Stimulated activated CD8-positive, alpha-beta memory T cell treated with anti-CD3 and anti-CD28 coated beads, Interleukin-7, amount 100 ng/mL, for 1 hour (primary cell): ENCODE data around the gene RHBDD1.

Source experiments
- DNase-seq, 2 donors: peaks; one replicate each; pipeline ENCODE4 v3.0.0-alpha.2; 2020; ENCODE audit warnings: low read depth in 2 of 2

The RHBDD1 gene

DNA sequence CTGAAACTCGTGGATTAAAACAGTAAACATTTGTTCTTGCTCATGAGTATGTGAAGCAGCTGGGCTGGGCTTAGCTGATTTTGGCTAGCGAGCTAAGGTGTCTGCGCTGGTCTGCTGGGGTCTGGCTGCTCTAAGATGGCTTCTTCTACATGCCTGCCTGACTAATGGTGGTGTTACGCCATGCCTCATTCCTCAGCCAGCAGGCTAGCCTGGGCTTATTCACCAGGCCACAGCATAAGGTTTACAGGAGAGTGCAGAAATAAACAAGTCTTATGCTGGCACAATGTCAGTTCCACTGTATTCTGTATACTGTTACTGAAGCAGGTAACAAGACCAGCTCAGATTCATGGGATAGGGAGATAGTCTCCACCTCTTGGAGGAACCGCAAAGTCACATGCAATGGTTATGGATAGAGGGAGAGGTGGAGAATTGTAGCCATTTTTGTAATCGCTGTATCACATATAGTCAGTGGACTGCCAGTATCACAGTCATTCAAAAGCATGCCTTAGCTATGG is 80.0 kb downstream of the RHBDD1 start:
- DNase-seq = no peak

DNA sequence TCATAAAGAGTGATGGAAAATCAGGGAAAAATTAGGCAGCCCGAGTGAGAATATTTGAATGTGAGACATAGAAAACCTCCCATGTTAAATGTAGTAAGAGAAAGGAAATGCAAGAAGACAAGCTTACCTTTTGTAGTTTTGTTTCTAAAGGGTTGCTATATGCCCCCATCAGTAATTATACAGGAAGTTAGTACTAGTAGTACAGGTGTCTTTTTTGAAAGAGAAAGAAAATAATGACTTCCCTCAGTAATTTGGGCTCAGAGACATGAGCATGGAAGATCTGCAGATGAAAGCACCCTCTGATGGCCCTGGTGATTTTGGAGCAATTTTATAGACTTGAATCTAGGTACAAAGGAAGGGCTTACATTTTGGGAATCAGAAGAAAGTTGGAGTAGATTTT is 80.8 kb downstream of the RHBDD1 start:
- DNase-seq = no peak

DNA sequence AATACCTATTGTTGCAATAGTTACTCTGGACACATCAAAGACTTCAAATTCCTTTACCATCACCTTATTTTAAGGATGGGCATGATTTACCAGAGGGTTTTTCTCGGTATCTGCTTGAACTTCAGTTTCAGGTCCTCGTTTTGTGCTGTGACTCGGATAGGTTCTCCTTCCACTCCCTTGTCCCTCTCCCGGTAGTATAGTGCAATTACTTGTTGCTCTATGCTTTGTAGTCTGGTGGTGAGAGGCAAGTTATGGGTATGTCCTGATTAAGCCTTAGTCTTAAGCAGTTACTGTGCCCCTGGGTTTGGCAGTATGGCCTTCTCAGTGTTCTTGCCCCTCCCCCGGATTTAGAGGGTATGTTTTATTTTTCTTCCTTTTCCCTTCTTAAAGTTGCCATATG is 96.6 kb downstream of the RHBDD1 start:
- DNase-seq = no peak

DNA sequence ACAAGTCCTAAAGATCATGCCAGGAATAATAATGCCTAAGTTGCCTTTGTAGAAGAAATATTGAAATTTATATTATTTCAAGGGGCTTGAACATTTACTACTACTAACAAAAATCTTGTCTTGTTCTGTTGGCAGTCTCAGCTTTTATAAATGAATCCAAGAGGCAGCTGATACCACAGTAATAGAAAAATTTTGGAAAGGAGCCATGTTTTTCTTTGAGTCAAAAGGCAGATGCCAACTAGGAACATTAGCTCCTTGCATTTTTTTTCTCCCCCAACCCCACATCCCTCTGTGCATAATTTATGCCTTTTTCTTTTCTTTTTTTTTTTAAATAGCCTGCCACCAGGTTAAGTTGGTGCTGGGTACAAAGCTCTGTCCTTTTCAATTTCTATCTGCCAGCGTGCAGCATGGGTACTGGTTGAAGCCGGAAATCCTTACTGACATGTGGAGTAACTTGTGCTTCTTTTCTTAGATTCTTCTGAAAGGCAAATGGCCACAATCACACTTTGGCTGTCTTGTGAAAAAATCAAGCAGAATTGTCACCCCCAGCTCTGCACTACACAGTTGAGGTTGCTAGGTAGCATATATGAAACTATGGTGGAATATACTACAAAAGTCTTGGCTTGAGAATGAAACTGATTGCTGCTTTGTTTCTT is 98.8 kb downstream of the RHBDD1 start:
- DNase-seq = no peak

DNA sequence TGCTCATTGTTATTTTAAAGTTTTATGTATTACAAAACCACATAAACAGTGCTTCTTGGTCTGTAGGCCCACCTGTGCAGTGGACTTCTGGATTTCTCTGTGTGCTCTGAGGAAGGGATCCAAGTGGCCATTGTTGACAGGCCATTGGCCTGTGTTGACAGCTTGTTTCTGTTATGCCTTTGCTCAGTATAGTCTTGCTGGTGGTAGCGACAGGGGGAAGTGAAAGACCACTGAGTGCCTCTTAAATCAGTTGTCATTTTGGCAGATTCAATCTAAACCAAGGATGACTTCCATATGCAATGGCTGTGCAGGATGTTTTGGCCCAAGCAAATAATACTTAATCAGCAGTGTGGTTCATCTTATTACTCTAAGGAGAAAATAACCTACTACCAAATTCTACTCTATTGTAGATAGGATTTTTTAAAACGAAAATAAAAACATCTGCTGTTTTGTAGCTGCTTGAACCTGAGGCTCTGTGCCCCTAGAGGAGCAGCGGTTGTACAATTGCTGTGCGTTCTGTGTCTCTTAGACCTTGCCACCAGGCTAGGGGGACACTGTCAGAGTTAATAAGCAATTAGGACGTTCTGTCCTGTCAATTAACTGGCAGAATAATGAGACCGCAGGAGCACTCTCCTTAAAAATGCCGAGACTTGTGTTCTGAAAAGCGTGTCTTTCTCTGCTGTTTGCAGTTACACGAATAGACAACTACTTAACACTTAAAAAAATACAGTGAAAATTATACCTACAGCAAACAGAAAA is 108.2 kb downstream of the RHBDD1 start:
- DNase-seq = no peak

DNA sequence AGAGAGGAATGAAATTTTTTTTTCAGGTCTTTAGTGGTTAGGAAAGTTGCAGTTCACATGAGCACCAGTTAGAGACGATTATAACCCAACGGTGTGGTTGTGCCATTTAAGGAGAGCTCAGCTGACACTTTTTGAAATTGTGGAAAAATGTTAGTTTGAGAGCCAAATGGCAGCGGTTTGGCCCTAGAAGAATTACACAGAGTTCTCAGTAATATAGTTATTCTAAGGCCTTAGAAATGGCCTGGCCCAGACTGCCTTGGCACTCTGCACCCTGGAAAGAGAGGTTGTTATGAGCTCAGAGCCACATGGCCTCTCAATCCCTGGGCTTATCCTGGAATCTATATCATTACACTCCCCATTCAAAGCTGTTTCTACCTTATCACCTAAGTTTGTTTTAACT is 117.4 kb downstream of the RHBDD1 start:
- DNase-seq = no peak

DNA sequence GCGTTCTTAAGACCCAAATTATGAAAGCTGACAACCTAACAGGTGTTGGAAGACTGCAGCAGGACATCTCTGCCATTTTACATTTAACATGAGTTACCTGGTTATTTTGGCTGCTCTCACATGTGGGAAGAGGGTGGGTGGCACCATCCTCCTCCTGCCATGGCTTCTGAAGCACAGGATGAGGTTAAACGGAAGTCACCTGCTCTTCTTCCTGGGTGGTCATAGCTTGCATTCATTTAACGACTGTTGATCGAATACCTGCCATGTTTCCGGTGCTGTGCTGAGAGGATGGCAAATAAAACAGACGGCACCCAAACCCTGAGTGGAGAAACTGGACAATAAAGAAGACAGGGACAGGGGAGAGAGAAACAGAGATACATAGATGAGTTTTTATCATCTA is 118.0 kb downstream of the RHBDD1 start:
- no peak for DNase-seq

DNA sequence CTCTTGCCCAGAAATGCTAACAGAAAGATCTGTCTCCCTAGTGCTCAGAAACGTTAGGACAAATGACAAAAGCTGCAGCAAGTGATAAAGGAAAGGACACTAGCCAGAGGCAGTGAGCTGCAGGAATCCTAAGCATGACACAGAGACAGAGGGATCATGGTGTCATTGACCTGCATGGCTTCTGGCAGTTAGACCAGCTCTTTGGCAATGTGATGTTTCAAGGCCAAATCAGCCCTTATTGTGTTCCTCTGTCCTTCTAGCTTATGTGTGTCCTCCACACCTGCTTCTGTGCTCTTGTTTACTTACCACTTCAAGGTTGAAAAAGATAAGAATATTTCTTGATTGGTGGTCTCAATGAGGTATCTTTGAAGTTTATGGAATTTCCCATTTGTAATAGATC is 120.8 kb downstream of the RHBDD1 start:
- no peak for DNase-seq

DNA sequence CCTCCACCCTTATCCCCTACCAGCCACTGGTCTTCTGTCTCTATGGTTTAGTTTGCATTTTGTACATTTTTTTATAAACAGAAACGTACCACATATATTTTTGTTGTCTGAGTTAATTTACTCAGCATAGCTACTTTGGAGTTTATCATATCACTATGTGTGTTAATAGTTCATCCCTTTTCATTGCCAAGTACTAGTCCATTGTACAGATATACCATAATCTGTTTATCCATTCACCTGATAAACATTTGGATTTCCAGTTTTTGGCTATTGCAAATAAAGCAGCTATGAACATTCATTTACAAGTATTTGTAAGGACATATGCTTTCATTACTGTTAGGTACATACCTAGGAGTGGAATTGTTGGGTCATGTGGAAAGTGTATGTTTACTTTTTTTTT is 123.6 kb downstream of the RHBDD1 start:
- no peak for DNase-seq

DNA sequence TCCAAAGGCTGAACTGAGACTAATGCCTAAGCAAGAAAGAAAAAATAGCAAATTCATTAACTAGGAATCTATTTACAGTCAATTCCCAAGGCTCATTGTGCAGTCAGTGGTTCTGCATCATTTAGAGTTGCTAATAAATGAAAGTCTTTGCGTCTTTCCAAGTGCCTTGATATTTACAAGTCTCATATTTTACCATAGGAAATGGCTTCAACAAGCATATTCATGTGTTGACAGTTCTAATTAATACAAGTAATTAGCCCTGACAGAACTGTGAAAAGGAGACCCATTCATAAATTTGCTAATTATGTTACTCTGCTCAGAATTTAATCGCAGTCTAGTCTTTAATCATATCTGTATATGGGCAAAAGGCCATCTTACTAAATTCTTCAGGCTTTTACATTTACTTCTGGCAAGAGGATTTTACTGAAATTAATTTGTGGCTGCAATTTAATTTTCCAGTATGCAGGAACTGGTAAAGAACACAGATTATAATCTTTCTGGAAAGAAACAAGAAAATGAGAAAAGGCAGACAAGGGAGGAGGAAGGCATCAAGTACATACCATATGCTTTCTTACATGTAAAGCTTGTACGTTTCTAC is 126.4 kb downstream of the RHBDD1 start:
- no peak for DNase-seq

DNA sequence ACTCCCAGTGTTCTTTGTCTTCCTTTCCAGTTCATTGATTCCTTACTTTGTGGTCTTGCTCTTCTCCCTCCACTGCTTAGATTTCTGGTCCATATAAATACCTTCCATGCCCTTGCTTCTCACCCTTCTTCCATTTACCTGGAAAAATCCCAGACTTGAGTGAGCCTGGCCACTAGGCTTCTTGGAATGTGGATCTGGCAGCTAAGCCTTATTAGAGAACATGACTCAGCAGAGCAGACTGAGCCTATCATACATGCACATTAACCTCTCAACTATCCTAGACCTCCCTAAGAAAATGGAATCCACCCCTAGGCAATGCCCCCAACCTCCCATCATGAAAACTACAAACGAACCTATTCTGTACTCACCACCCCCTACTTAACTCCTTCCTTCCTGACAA is 127.7 kb downstream of the RHBDD1 start:
- DNase-seq = no peak

DNA sequence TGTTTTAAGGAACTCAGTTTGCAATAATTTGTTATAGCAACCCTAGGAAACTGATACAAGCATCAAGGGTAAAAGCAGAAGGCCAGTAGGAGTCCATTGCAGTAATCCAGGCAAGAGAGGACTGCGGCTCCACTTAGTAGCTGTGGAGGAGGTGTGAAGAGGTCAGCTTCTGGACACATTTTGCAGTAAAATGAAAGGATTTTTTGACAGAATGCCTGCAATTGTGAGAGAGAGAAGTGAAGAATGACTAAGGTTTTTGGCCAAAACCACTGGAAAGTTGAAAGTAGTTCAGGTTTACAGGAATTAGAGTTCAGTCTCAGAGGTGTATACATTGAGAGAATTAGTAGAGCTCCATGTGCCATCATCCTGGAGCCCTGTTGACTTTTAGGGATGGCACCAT is 129.5 kb downstream of the RHBDD1 start:
- DNase-seq = no peak

DNA sequence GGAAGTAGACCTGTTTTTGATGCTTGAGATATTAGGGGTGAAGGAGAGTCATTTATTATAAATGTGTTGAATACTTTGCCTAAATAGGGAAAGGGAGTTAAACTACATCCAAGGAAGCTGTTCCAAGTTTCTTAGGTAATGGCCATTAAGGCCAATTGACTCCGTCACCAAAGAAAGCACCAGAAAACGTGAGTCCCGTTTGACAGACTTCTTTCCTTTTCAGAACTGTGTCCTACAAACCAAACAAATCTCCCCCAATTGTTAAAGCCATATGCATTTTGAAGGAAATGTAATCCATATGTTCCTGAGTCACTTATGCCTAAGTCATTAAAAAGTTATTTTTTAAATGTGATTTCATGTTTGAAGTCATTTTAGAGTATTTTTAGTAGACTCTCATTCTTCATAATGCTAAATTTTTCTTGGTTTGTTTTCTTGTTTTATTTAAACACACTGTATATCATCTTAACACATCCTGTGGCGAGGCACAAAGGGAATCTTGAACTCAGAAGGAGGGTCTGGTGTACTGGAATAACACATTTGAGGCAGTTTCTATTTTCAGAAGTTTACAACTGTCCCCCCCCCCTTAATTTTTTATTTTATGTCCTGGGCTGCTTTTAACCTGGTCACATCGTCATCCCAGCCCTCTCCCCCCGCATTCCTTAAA is 133.7 kb downstream of the RHBDD1 start:
- no peak for DNase-seq

DNA sequence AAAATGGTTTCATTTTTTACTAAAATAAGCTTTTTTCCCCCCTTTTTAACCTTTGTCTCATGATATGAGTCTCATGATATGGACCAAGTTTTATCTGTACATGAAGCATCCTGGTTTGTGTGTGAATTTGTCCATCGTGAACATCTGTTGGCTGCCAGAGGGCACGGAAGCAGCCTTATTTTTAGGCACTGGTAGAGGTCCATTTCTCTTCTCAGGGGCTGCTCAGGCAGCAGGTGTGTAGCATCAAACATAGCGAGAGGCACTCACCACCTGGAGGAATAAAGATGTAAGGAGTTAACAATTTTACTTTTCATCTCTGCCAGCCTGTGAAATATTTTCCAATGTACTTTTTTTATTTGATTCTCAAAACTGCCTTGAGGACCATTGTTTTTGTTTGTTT is 134.5 kb downstream of the RHBDD1 start:
- DNase-seq = no peak

DNA sequence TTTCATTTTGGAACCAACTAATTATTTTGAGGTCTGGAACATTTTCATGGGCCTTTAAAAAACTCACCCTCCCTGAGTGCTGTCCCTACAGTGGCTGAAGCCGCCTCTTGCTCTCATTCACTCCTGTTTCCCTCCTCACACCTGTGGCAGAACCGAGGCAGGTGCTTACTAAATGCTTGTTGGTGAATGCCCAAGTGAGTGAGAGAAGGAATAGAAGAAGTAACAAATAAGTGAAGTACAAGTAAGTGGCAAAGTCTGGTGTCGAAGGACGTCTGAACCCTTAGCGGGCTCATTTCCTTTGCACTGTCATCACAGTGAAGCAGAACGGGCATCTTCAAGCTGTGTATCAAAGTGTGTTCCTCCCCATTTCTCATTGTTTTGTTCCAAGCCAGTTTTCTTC is 135.2 kb downstream of the RHBDD1 start:
- no peak for DNase-seq

DNA sequence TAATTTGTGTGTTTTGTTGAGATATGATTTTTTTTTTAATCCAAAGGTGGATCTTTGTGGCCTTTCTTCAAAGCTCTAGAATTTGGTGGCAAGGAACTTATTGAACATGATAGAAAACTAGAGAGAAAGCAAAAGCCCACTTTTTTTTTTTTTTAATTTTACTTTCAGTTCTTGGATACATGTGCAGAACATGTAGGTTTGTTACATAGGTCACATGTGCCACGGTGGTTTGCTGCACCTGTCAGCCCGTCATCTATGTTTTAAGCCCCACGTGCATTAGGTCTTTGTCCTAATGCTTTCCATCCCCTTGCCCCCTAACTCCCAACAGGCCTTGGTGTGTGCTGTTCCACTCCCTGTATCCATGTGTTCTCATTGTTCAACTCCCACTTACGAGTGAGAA is 135.9 kb downstream of the RHBDD1 start:
- no peak for DNase-seq

DNA sequence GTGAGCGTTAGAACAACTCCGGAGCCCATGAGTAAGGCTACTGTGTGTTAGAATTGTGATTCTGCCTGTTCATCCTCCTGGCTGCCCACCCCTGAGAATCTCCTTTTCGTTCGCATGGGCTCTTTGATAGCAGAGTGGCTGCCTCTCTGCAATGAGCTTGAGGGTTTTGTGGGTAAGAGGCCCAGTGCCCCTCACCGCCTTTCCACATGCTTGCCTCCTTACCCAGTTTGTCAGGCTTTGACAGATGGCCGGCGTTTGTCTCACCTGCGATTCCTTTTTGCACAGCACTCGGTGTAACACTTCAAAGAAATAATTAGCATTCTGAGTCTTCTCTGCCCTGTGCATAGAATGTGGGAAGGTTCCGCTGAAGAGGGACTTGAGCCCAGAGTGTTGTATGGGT is 138.0 kb downstream of the RHBDD1 start:
- DNase-seq = no peak

DNA sequence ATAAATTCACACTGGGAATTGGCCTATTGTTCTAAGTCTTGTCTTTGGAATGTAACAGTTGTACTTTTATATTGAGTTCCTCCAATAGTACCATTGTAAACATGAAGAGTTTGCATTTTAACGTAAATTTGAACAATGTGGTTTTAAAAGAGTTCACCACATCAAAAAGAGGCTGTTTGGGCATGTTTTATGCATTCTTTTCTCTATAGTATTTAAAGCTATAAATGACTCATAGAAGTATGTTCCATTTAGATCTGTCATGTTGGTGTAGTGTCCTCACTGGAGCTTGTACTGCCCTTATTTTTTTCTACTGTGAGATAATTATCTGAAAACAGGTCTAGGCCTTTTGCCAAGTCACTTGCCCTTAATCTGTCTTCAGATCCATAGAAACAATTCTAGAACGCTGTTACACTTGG is 141.9 kb downstream of the RHBDD1 start:
- DNase-seq = no peak

DNA sequence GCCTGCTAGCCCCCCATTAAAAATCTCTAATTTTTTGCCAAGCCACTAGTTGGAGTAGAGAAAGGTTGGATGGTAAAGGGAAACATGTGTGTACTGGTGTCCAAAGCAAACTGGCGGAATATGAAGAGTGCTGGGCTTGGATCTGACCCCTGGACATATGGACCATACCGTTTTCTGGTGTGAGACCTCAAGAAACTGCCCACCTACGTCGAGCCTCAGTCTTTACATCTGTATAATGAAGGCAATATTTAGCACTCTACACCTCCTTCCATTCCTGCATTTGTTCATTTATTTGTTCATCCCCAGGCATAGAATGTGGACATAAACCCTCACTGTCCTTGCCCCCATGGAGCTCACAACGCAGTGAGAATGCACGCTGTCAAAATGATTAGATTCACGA is 142.4 kb downstream of the RHBDD1 start:
- no peak for DNase-seq

DNA sequence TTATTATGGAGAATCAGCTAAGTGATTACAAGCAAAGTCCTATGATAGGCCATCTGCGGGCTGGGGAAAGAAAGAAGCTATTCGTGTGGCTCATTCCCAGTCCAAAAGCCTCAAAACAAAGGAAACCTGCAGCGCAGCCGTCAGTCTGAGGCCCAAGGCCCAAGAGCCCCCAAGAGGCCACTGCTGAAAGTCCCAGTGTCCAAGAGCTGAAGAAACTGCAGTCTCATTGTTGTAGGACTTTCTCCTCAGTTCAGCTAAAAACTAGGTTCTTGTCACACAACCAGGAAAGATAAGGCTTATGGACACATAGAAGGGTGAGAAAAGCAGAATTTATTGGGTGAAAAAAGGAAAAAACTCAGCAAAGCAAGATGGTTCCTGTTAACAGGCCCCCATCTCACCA is 143.2 kb downstream of the RHBDD1 start:
- no peak for DNase-seq

DNA sequence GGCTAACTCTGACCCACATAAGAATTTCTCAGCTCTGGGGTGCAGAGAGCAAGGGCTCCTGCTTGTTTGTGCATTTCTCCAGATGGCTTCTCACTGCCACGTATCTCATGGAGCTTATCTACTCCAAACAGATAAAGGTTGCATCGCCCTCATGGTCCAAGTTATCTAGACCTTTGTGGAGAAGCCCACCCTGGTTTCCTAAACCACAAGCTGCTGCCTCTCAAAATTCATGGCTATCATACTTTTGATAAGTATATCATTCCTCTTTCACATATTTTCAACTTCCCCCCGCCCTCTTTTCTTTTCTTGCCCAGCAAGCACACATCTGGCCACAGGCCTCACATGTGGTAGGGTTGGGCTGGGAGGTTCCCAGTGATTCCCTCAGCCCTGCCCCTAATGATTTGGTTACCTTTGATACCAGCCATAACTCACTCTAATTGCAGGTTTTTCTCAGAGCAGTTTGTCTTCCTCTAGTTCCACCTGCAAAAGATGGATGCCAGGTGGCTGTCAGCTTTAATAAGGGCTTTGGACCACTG is 146.0 kb downstream of the RHBDD1 start:
- no peak for DNase-seq
